DND-41 (cell line): ENCODE measurements around the gene SAMD1.
A peak's percentile ranks its signal among the peaks of the same experiment; 100 is the strongest.

Experiments
- ATAC-seq: fragments of 200-7000 bp; cut with Tn5 transposase; 3 replicates; pipeline ENCODE4 v1.9.1; 2021; ENCODE audit warnings: low read depth; ENCODE audit not compliant: insufficient read depth
- DNase-seq: peaks from one replicate; pipeline ENCODE4 v3.0.0-alpha.2; 2020
- H2AFZ ChIP-seq: 2 replicates; pipeline ENCODE4 v1.6.0; 2012; ENCODE audit warnings: low read depth, low read length
- H3K27ac ChIP-seq: 2 replicates; pipeline ENCODE4 v1.5.1; 2012; ENCODE audit warnings: low read length, inconsistent platforms
- H3K27me3 ChIP-seq: fragments of 200-600 bp; sonication (generic); 2 replicates; pipeline ENCODE4 v1.6.0; 2012; ENCODE audit warnings: low read length, mild to moderate bottlenecking, inconsistent platforms; ENCODE audit not compliant: insufficient read depth, poor library complexity
- H3K36me3 ChIP-seq: 2 replicates; pipeline ENCODE4 v1.5.1; 2012; ENCODE audit warnings: low read length, inconsistent platforms; ENCODE audit not compliant: insufficient read depth
- H3K4me1 ChIP-seq: 2 replicates; pipeline ENCODE4 v1.5.1; 2012; ENCODE audit warnings: mild to moderate bottlenecking, low read length; ENCODE audit not compliant: insufficient read depth
- H3K4me2 ChIP-seq: 2 replicates; pipeline ENCODE4 v1.6.0; 2012; ENCODE audit warnings: mild to moderate bottlenecking, moderate library complexity, low read length, inconsistent platforms; ENCODE audit not compliant: insufficient read depth
- H3K4me3 ChIP-seq, 2 experiments: fragments of 200-600 bp in 1 of 2; shearing (Covaris generic) in 1 of 2; 2 replicates each; pipeline ENCODE4 v1.5.1; 2012 to 2016; ENCODE audit warnings: inconsistent platforms in 2 of 2, low read length in 2 of 2, mild to moderate bottlenecking in 2 of 2, low read depth in 1 of 2, moderate library complexity in 1 of 2
- H3K79me2 ChIP-seq: 2 replicates; pipeline ENCODE4 v1.6.0; 2012; ENCODE audit warnings: low read length, inconsistent platforms; ENCODE audit not compliant: insufficient read depth
- H3K9ac ChIP-seq: 2 replicates; pipeline ENCODE4 v1.6.0; 2012; ENCODE audit warnings: low read depth, mild to moderate bottlenecking, inconsistent platforms, low read length, moderate library complexity
- H3K9me3 ChIP-seq: 2 replicates; pipeline ENCODE4 v1.5.1; 2012; ENCODE audit warnings: low read length, moderate library complexity, mild to moderate bottlenecking, inconsistent platforms; ENCODE audit not compliant: insufficient read depth, severe bottlenecking
- H4K20me1 ChIP-seq: 2 replicates; pipeline ENCODE4 v1.6.0; 2012; ENCODE audit warnings: low read length; ENCODE audit not compliant: insufficient read depth
- EZH2 ChIP-seq: IDR thresholded peaks from 3 replicates; pipeline ENCODE4 v1.6.1; 2012; ENCODE audit warnings: borderline replicate concordance, low read depth, mild to moderate bottlenecking, moderate library complexity, low read length, inconsistent platforms; ENCODE audit not compliant: severe bottlenecking
- TF ChIP-seq, protein P1 (sequence below): IDR thresholded peaks from 2 replicates; pipeline ENCODE4 v1.5.1; 2012; ENCODE audit warnings: borderline replicate concordance, low read length, moderate library complexity, mild to moderate bottlenecking; ENCODE audit not compliant: poor library complexity, severe bottlenecking; ENCODE audit errors: extremely low read depth

Gene SAMD1

DNA sequence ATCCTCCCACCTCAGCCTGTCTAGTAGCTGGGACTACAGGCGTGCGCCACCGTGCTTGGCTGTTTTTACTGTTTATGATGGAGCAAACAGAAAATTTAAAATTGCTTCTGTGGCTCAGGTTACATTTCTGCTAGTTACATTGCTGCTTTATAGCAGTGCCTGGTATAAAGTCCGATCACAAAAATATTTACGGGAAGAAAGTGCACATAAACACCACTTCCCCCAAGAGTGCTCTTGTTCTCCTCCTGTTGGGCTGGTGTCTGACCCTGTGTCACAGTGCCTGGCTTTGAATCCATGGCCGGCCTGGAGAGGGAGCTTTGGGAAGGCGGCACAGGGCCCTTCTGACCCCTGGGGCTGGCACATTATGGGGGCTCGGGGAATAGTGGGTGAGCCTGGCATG is 15.1 kb upstream of the SAMD1 start:
- no peak for ATAC-seq
- no peak overlapping the region for H3K27ac ChIP-seq
- peaks cover under 1% of the 10 kb centered on the region; the same call in 1 of the 2 replicates for H4K20me1 ChIP-seq
- H3K4me3 ChIP-seq: no peak overlapping the region
- no peak for DNase-seq
- no peak overlapping the region for H3K9ac ChIP-seq
- H3K36me3 ChIP-seq: peaks cover 34% of the 10 kb centered on the region
- no peaks in the 10 kb centered on the region for H3K4me1 ChIP-seq
- H3K9me3 ChIP-seq: no peaks in the 10 kb centered on the region
- H2AFZ ChIP-seq: no peak overlapping the region
- H3K27me3 ChIP-seq: no peaks in the 10 kb centered on the region
- no peak overlapping the region for H3K4me2 ChIP-seq
- TF ChIP-seq, protein P1, sequence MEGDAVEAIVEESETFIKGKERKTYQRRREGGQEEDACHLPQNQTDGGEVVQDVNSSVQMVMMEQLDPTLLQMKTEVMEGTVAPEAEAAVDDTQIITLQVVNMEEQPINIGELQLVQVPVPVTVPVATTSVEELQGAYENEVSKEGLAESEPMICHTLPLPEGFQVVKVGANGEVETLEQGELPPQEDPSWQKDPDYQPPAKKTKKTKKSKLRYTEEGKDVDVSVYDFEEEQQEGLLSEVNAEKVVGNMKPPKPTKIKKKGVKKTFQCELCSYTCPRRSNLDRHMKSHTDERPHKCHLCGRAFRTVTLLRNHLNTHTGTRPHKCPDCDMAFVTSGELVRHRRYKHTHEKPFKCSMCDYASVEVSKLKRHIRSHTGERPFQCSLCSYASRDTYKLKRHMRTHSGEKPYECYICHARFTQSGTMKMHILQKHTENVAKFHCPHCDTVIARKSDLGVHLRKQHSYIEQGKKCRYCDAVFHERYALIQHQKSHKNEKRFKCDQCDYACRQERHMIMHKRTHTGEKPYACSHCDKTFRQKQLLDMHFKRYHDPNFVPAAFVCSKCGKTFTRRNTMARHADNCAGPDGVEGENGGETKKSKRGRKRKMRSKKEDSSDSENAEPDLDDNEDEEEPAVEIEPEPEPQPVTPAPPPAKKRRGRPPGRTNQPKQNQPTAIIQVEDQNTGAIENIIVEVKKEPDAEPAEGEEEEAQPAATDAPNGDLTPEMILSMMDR: no peak
- TF ChIP-seq EZH2: no peak
- H3K79me2 ChIP-seq: peaks cover 7% of the 10 kb centered on the region; the same call in 1 of the 2 replicates

GRCh38 chr19:14103310-14103709 is 12.8 kb upstream of the SAMD1 start:
- DNase-seq (no peak), ATAC-seq (peak; percentile 44; the same call in 1 of the 3 replicates)
- no peak overlapping the region for H3K4me3 ChIP-seq
- H4K20me1 ChIP-seq: no peaks in the 10 kb centered on the region; the same call in 1 of the 2 replicates
- TF ChIP-seq EZH2: no peak
- TF ChIP-seq, protein P1: no peak
- no peak overlapping the region for H3K4me2 ChIP-seq
- H3K27ac ChIP-seq: no peak overlapping the region
- peaks cover 5% of the 10 kb centered on the region; the same call in 1 of the 2 replicates for H3K79me2 ChIP-seq
- no peaks in the 10 kb centered on the region for H3K4me1 ChIP-seq
- no peak overlapping the region for H3K9ac ChIP-seq
- H2AFZ ChIP-seq: no peak overlapping the region
- peaks cover 39% of the 10 kb centered on the region for H3K36me3 ChIP-seq
- H3K27me3 ChIP-seq: no peaks in the 10 kb centered on the region
- no peaks in the 10 kb centered on the region for H3K9me3 ChIP-seq

GRCh38 chr19:14102756-14103155 is 12.2 kb upstream of the SAMD1 start:
- Histone ChIP-seq H3K36me3 (peaks cover 44% of the 10 kb centered on the region), H3K79me2 (0 out of 2 replicates have a peak, but pooled peaks cover under 1% of the 10 kb centered on the region), H3K4me1 (no peaks in the 10 kb centered on the region), H3K4me3 (no peak overlapping the region), H3K27me3 (no peaks in the 10 kb centered on the region), H3K9me3 (no peaks in the 10 kb centered on the region), H2AFZ (no peak overlapping the region), H3K9ac (no peak overlapping the region), H4K20me1 (no peaks in the 10 kb centered on the region; the same call in 1 of the 2 replicates), H3K27ac (no peak overlapping the region), H3K4me2 (no peak overlapping the region)
- TF ChIP-seq EZH2: no peak
- TF ChIP-seq, protein P1: no peak
- DNase-seq (no peak), ATAC-seq (no peak)

GRCh38 chr19:14102102-14102696 is 11.6 kb upstream of the SAMD1 start:
- peaks cover 49% of the 10 kb centered on the region for H3K36me3 ChIP-seq
- no peak overlapping the region for H3K9ac ChIP-seq
- no peaks in the 10 kb centered on the region for H3K79me2 ChIP-seq
- no peaks in the 10 kb centered on the region for H3K27me3 ChIP-seq
- H3K4me1 ChIP-seq: no peaks in the 10 kb centered on the region
- H4K20me1 ChIP-seq: no peaks in the 10 kb centered on the region
- no peak for DNase-seq
- no peak overlapping the region for H3K27ac ChIP-seq
- no peak for ATAC-seq
- no peak overlapping the region for H2AFZ ChIP-seq
- no peak overlapping the region for H3K4me2 ChIP-seq
- TF ChIP-seq, protein P1: no peak
- no peak for TF ChIP-seq EZH2
- no peaks in the 10 kb centered on the region for H3K9me3 ChIP-seq
- no peak overlapping the region for H3K4me3 ChIP-seq
